GM18907 (cell line): Measurements from ENCODE around the gene SULT1A1.
"Not testable (repeated sequence)": the region's sequence is repeated elsewhere in the genome, so short reads cannot be mapped to it uniquely, and the experiment has no call there.

Source experiments
- ATAC-seq: cut with Tn5 transposase; IDR thresholded peaks from one replicate; pipeline ENCODE4 v1.9.1; 2021; ENCODE audit warnings: mild to moderate bottlenecking, moderate library complexity; ENCODE audit not compliant: unreplicated experiment

Gene SULT1A1

GRCh38 chr16:28608867-28609596, 812 bp downstream of the SULT1A1 start:
- ATAC-seq = not testable (repeated sequence)

DNA sequence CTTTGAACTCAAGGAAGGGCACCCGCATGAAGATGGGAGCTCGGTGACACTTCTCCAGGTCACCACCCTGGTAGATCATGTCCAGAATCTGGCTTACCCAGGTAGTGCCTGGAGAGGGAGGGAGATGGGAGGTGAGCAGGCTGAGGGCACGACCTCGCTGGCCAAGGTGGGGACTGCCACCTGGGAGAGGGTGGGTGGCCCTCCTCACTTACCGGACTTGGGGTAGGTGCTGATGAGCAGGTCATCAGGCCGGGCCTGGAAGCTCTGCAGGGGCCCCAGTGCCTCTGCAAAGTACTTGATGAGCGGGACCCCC, 1.4 kb downstream of the SULT1A1 start:
- not testable (repeated sequence) for ATAC-seq

- ATAC-seq = not testable (repeated sequence)
These were observed 2.0 kb downstream of the SULT1A1 start for GRCh38 chr16:28607681-28608495.

DNA sequence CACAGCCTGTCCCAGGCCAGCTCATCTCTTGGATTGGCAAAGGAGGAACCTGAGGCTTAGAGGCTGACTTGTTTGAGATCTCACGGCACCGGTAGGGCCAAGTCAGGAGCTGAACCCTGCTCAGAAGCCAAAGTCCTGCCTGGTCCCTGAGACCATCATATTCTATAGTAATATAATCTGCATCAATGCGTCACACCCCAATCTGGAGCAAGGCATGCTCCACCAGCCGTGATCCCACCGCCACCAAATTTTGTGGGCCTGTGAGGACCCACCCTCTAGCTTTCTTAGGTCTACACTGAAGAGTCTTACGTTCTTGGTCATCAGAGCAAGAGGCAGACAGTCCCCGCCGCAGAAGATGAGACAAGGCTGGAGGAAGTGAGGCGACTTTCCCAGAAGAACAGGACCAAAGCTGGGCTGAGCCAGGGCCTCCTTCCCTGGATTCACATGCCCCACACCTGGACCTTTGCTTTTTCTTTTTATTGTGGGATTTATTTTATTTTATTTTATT, 2.7 kb downstream of the SULT1A1 start:
- ATAC-seq = no peak

DNA sequence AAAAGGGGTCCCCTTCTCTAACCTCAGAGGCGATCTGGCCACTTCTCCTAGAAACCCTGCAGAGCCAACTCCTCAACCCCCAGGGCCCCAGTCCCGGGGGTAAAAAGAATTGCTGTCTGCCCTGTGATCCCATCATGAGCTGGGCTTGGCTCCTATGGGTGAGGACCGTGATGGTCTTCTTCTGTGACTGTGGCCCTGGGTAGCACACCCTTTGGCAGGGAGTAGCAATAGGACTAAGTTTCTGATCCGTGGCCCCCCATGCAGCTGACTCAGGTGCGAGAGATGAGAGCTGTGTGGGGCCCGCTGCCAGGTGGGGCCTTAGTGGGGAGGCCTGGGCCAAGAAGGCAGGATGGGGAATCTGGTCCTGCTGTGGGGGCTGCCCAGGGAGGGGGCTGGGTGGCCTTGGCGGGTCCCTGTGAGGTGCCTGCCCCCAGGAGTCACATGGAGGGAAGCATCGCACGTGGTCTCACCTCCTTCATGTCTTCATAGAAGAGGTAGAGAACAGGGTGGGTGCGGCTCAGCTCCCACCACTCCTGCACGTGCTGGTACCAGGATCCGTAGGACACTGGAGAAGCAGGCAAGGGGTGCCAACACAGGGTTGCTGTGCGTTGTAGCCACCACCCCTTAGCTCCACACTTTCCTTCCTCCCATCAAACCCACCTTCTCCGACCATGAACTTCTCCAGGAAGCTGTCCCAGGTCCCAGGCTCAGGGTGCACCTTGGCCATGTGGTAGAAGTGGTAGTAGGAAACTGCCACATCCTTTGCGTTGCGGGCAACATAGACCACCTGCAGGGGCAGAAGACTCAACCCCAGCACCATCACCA, 3.3 kb downstream of the SULT1A1 start:
- ATAC-seq = no peak

DNA sequence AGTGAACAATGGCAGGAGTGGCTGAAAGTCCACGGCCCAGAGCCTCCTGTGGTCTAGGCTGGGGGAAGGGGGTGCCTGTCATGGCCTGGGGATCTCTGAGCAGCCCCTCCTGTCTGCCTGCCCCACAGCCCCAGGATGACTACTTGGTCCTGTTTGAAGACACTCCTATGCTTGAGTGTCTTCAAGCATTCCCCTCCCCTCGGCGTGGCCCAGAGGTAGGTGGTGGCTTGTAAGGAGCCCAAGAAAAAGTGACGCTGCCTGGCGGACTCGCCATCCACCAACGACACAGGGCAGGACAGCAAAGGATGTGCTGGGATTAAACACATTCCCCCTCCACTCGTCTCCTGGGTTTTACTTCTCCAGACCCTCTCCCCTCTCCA, 5.7 kb downstream of the SULT1A1 start:
- no peak for ATAC-seq

- ATAC-seq = no peak
These were observed 6.3 kb downstream of the SULT1A1 start for GRCh38 chr16:28603381-28604185.

DNA sequence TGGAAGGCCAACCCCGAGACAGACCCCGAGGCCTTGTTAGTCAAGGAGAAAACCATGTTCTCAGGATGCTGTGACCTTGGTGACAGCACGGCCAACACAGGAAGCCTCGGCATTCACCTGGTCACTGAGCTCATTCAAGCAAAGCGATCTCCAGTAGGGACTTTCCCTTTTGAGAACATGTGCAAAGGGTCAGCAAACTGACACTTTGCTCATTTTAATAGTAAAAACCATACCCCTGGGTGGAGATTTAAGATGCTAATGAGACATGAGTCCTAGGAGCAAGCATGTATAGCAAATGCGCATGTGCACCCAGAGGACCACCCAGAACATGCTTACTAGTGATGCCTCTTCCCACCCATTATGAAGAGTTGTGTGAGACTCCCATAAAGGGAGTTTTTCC, 7.3 kb downstream of the SULT1A1 start:
- no peak for ATAC-seq

GRCh38 chr16:28602062-28602461, 7.8 kb downstream of the SULT1A1 start:
- not testable (repeated sequence) for ATAC-seq

- ATAC-seq = not testable (repeated sequence)
These were observed 8.3 kb downstream of the SULT1A1 start for GRCh38 chr16:28601589-28601988.

- not testable (repeated sequence) for ATAC-seq
These were observed 8.9 kb downstream of the SULT1A1 start for GRCh38 chr16:28600965-28601364.

DNA sequence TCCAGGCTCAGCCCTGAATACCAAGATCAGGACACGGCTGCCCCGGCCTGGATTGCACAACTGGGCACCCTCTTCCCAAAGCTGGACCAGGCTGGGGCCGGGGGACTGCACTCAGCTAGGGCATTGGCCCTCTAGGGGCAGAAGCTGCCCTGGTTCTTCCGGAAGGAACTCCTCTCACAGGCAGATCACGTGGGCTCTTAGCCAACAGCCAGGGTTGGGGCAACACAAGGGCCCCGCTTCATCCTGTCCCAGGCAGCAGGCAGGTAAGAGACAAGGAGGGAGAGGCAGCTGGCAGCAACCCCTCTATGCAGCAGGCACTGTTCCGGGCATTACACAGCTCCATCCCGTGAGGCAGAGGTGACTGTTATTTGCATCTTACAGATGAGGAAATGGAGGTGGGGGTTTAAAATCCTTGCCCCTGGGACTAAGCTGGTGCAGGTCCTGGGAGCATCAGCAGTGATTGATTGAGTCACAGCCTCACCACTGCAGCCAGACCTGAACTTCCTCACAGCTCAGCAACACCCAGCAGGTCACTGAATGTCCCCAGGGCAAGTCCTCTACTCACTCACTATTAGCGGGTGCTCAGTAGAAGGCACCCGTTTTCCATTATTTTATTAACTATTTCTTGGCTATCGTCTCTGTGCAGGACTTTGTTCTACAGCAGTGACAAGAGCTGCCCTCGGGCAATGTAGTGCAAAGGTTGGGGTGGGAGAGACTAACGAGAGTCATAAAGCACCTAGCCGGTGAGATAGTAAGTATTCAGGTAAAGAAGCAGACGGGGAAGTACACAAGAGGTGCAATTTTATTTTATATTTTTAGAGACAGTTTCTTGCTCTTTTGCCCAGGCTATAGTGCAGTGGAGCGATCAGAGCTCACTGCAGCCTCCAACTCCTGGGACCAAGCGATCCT, 10.2 kb downstream of the SULT1A1 start:
- peak; percentile 64 for ATAC-seq

- no peak for ATAC-seq
These were observed 12.1 kb downstream of the SULT1A1 start for GRCh38 chr16:28597692-28598261.

- ATAC-seq = no peak
These were observed 12.8 kb downstream of the SULT1A1 start, which contains the start of gene SULT1A2 for GRCh38 chr16:28596840-28597691. TSS of gene SULT1A2 (minus strand) at chr16:28597050. CDS start at chr16:28595930, 1,120 bp downstream.

GRCh38 chr16:28596115-28596630, 13.7 kb downstream of the SULT1A1 start:
- no peak for ATAC-seq

GRCh38 chr16:28595451-28595850, 14.4 kb downstream of the SULT1A1 start:
- not testable (repeated sequence) for ATAC-seq

GRCh38 chr16:28592979-28593553, 16.8 kb downstream of the SULT1A1 start:
- ATAC-seq = no peak
